ENCODE measurements around the gene ERCC5.

Gene ERCC5

DNA sequence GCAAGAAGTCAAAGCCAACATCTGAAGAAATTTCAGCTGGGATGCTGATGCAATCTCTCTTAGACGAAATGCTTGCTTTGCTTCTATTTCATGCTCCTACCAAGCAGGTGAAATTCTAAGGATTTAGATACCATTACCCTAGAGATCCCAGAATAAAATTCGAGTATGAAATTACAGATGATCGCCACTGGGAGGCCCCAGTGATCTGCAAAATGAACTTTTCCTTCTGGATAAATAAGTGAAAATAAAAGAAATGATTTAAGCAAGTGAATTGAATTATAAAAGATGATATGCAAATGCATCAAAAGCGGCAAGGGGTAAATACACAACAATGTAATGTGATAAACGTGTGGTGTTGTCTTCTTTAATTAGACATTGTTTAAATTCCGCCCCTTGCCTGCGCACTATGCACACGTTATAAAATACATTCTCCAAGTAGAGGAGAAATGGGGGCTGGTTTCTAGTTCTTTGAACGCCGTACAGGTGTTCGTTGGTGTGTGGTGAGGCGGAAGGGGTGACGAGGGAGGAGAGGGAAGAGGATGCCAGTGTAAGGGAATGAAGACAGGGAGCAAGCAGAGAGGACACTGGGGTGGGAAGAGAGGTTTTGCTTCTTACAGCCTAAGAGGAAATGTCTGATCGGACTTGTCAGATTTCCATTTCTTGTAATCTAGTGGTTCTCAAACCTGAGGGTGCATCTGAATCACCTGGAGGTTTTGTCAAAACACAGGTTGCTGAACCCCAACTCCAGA, 58.0 kb downstream of the ERCC5 start:
- DNase-seq (ENCODE audit: low read depth in 1 of 2, low spot score in 1 of 2) = no peak
- TF ChIP-seq, protein P1, sequence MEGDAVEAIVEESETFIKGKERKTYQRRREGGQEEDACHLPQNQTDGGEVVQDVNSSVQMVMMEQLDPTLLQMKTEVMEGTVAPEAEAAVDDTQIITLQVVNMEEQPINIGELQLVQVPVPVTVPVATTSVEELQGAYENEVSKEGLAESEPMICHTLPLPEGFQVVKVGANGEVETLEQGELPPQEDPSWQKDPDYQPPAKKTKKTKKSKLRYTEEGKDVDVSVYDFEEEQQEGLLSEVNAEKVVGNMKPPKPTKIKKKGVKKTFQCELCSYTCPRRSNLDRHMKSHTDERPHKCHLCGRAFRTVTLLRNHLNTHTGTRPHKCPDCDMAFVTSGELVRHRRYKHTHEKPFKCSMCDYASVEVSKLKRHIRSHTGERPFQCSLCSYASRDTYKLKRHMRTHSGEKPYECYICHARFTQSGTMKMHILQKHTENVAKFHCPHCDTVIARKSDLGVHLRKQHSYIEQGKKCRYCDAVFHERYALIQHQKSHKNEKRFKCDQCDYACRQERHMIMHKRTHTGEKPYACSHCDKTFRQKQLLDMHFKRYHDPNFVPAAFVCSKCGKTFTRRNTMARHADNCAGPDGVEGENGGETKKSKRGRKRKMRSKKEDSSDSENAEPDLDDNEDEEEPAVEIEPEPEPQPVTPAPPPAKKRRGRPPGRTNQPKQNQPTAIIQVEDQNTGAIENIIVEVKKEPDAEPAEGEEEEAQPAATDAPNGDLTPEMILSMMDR (IDR thresholded peaks at IDR 0.05; ENCODE audit: insufficient read depth, low read length) = peak; percentile 6
- no peak for TF ChIP-seq GABPA (IDR thresholded peaks at IDR 0.05; ENCODE audit: low read depth)
- Histone ChIP-seq H3K27ac (replicated peaks) (no peak overlapping the region), H3K27me3 (ENCODE audit: insufficient read depth, poor library complexity, severe bottlenecking) (peaks cover 3% of the 10 kb centered on the region), H3K4me3 (replicated peaks; ENCODE audit: insufficient read depth, low read length) (no peak overlapping the region)

DNA sequence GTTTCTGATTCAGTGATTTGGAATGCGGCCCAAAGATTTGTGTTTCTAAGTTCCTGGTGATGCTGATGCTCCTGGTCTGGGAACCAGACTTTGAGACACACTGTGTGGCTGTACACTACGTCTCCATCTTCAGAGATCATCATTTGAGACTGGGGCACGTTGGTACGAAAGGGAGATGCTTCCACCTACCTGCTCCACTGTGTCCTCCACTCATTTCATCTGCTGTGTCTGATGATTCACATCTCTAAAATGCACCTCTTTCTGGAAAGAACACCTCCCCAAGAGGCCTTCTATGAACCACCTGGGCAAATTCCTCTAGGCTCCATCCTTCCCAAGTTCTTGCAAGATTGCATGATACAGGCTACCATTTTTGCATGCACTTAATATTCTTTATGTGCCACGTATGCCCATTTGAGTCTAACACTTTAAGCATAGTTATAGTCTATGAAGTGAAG, 58.6 kb downstream of the ERCC5 start:
- no peak for TF ChIP-seq GABPA (IDR thresholded peaks at IDR 0.05; ENCODE audit: low read depth)
- TF ChIP-seq, protein P1 (IDR thresholded peaks at IDR 0.05; ENCODE audit: insufficient read depth, low read length) = no peak
- no peak for TF ChIP-seq SPI1 (IDR thresholded peaks at IDR 0.05; ENCODE audit: borderline replicate concordance, low read depth)
- no peak for TF ChIP-seq REST (IDR thresholded peaks at IDR 0.05; ENCODE audit: insufficient replicate concordance, low read depth)
- TF ChIP-seq POLR2AphosphoS5 (IDR thresholded peaks at IDR 0.05; ENCODE audit: low read depth) = no peak
- Histone ChIP-seq H3K27ac (replicated peaks) (no peak overlapping the region), H3K27me3 (ENCODE audit: insufficient read depth, poor library complexity, severe bottlenecking) (peaks cover 3% of the 10 kb centered on the region), H3K4me3 (replicated peaks; ENCODE audit: insufficient read depth, low read length) (no peak overlapping the region)
- DNase-seq (ENCODE audit: low read depth in 1 of 2, low spot score in 1 of 2) = no peak

DNA sequence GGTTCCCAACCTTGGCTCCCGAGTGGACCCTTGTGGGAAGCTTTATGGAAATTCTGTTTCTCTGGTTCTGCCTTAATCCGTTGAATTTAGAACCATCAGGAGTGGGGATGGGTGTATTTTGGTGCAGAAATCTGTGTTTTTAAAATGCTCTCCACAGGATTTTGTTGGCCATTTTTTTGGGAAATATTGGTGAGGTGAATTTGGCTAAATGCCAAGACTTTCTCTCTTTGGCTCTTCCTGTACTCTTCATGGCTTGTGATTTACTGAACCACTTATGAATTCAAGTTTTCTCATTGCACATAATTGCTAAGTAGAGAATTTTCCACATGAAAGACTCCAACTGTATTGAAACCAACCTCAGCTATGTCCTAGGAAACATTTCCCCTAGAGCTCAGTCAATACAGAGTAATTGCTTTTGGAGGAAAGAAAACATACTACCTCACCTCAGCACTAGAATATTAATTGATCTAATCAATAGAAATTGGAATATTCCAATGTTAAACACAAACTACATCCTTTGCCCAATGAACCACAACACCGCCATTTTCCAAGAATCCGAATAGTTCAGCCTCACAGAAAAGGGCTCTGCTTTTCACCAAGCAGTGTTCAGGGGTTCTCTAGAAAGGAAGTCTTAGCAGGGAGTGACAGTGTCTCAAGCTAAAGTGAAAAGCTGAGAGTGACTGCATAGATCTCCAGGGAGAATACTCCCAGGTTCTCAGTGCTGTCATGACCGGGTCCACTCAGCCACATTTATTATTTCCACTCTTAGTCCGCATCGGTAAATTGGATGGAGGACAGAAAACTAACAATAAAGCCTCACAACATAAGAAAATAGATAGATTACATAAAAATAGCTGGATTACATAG, 60.3 kb downstream of the ERCC5 start:
- no peak overlapping the region for H3K27ac ChIP-seq (replicated peaks)

More for the DNA sequence above, 60.3 kb downstream of the ERCC5 start:
- no peak for TF ChIP-seq REST (IDR thresholded peaks at IDR 0.05; ENCODE audit: insufficient replicate concordance, low read depth)
- TF ChIP-seq, protein P1 (IDR thresholded peaks at IDR 0.05; ENCODE audit: insufficient read depth, low read length) = no peak
- no peak for TF ChIP-seq POLR2AphosphoS5 (IDR thresholded peaks at IDR 0.05; ENCODE audit: low read depth)
- no peak for TF ChIP-seq GABPA (IDR thresholded peaks at IDR 0.05; ENCODE audit: low read depth)
- TF ChIP-seq SPI1 (IDR thresholded peaks at IDR 0.05; ENCODE audit: borderline replicate concordance, low read depth) = no peak
- no peak for DNase-seq (ENCODE audit: low read depth in 1 of 2, low spot score in 1 of 2)
- H3K4me3 ChIP-seq (replicated peaks; ENCODE audit: insufficient read depth, low read length) = no peak overlapping the region
- H3K27me3 ChIP-seq (ENCODE audit: insufficient read depth, poor library complexity, severe bottlenecking) = peaks cover 3% of the 10 kb centered on the region
